ENCODE results near the gene FAXDC2. TPM values are rescaled to one million over a fixed set of nuclear protein-coding genes. Genes with fewer than 3 reads are reported as not detected.
A peak's percentile ranks its signal among the peaks of the same experiment; 100 is the strongest.
"Not testable (repeated sequence)": the region's sequence is repeated elsewhere in the genome, so short reads cannot be mapped to it uniquely, and the experiment has no call there.

Gene FAXDC2
- total RNA-seq, 1 donor from 2014 or later, result 72.7 TPM

DNA sequence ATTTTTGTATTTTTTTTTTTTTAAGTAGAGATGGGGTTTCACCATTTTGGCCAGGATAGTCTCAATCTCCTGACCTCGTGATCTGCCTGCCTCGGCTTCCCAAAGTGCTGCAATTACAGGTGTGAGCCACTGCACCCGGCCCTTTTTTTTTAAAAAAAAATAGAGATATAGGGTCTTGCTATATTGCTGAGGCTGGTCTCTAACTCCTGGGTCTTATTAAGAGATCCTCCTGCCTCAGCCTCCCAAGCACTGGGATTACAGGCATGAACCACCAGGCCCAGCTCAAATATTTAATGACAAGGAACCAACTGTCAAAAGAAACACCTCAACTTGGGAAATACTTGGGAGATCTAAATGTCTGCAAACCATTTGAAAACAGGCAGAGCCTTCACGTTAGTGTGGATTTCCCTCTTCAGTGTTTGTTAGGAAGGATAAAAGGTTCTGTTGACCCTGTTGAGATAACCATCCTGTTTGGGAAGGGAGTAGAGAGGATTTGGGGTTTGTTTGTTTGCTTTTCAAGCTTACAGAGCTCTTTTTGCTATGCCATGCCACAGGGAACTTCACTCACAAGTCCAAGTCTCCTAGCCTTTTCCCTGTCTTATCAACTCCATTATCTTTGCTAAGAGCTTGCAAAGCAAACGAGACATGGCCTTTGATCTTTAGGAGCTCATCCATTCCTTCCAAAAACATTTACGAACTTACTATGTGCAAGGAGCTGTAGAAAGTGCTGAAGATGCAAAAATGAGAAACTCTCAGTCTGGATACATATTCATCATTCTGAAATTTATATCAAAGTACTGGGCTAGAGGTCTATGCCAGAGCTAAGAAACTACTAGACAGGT lies 7.5 kb downstream of the FAXDC2 start:
- Histone ChIP-seq H3K36me3 (peaks cover 19% of the 10 kb centered on the region), H3K27me3 (ENCODE audit: low read depth) (no peaks in the 10 kb centered on the region), H3K4me3 (no peak overlapping the region), H3K27ac (no peak overlapping the region), H3K4me1 (peaks cover 44% of the 10 kb centered on the region), H3K9me3 (no peaks in the 10 kb centered on the region)
- intact Hi-C loops (cut with DNase I), result no loop called here
- ATAC-seq (no peak), DNase-seq (no peak)
- TF ChIP-seq, protein P1, sequence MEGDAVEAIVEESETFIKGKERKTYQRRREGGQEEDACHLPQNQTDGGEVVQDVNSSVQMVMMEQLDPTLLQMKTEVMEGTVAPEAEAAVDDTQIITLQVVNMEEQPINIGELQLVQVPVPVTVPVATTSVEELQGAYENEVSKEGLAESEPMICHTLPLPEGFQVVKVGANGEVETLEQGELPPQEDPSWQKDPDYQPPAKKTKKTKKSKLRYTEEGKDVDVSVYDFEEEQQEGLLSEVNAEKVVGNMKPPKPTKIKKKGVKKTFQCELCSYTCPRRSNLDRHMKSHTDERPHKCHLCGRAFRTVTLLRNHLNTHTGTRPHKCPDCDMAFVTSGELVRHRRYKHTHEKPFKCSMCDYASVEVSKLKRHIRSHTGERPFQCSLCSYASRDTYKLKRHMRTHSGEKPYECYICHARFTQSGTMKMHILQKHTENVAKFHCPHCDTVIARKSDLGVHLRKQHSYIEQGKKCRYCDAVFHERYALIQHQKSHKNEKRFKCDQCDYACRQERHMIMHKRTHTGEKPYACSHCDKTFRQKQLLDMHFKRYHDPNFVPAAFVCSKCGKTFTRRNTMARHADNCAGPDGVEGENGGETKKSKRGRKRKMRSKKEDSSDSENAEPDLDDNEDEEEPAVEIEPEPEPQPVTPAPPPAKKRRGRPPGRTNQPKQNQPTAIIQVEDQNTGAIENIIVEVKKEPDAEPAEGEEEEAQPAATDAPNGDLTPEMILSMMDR (IDR thresholded peaks at IDR 0.05), result no peak

DNA sequence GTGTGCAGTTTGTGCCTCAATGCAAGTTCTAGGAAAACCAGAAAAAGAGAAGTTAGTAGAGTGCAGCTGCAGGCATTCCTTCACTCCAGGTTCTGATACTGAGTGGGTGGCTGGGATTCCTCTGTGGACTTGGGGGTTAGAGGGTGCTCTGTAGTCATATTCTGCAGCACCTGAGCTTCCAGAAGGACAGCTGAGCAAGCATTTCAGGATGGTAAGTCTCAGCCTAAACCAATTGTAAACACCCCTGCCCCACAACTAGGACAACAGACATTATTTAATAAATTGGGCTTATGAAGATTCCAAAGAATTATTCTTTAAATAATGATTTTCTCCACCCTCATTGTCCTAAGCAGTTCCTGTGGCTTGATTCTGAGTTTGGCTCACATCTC lies 9.1 kb downstream of the FAXDC2 start:
- Histone ChIP-seq H3K27me3 (ENCODE audit: low read depth) (no peaks in the 10 kb centered on the region), H3K9me3 (no peaks in the 10 kb centered on the region), H3K4me1 (peaks cover 38% of the 10 kb centered on the region), H3K4me3 (no peak overlapping the region), H3K27ac (no peak overlapping the region), H3K36me3 (peaks cover 36% of the 10 kb centered on the region)
- ATAC-seq (no peak), DNase-seq (no peak)
- TF ChIP-seq, protein P1 (IDR thresholded peaks at IDR 0.05), result no peak
- intact Hi-C loops (cut with DNase I), result no loop called here

DNA sequence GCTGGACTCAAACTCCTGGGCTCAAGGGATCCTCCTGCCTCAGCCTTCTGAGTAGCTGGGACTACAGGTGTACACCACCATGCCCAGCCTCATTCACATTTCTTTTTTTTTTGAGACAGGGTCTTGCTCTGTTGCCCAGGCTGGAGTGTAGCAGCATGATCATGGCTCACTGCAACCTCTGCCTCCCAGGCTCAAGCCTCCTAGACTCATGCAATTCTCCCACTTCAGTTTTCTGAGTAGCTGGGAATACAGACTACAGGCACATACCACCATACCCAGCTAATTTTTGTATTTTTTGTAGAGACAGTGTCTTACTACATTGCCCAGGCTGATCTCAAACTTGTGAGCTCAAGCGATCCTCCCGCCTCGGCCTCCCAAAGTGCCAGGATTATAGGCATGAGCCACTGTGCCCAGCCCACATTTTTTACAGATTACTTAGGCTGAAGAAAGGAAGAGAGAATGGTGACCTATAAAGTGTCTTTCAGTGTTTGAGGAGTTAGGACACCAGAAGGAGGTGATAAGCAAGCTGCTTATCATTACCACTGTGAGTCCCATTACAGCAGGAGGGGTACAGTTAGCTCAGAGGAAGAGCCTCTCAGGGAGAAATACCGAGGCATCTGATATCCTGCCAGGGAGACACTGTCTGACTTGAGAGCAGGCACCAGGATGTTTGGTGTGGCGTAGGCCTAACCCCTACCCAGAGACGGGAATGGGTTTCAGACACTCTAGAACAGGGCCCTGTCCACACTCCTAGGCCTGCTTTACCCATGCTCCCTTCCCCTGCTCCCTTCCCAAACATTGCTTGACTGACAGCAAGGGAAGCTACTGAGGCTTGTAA lies 9.7 kb downstream of the FAXDC2 start:
- H3K4me3 ChIP-seq, result no peak overlapping the region
- no peak overlapping the region for H3K27ac ChIP-seq
- peaks cover 41% of the 10 kb centered on the region for H3K4me1 ChIP-seq
- no peaks in the 10 kb centered on the region for H3K9me3 ChIP-seq
- peaks cover 36% of the 10 kb centered on the region for H3K36me3 ChIP-seq
- ATAC-seq (peak in 1 of 2 donors; percentile 39), DNase-seq (no peak)
- intact Hi-C loops (cut with DNase I), result no loop called here
- TF ChIP-seq, protein P1 (IDR thresholded peaks at IDR 0.05), result no peak
- H3K27me3 ChIP-seq (ENCODE audit: low read depth), result no peaks in the 10 kb centered on the region

DNA sequence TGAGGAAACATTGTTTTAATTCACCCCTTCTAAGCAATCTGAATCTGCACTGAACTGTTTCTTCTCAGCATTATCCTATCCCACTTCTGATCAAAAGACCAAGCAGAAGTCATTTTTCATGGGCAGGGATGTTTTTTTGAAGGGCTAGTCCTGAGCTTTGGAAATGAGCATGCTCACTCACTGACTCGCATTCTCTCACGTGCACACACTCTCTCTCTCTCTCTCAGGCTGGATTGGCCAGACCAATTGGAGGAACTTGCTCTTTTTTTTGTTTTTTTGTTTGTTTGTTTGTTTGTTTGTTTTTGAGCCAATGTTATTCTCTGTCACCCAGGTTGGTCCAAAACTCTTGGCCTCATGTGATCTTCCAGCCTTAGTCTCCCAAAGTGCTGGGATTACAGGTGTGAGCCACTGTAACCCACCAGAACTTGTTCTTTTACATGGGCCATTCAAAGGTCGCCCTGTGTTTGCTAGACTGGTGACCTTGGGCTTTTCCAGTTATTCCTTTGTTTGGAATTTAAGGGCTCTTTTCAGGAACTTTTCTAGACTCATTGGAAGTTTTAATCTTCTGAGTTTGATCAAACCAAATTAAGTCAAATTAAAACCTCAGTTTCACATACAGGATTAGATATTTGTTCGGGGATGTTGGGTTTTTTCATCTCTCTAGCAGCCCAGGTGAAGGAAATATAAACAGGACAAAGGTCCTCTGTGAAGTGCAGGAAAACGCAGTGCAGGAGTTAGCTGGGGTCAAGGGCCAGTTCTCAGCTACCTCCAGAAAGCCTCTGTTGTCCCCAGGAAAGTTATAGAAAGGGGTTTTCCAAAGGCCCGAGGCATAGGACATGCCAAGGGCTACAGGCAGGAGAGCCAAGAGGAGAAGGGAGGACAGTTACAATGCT lies 13.1 kb downstream of the FAXDC2 start:
- peaks cover 41% of the 10 kb centered on the region for H3K36me3 ChIP-seq
- TF ChIP-seq, protein P1 (IDR thresholded peaks at IDR 0.05), result no peak
- intact Hi-C loops (cut with DNase I), result no loop called here
- no peaks in the 10 kb centered on the region for H3K27me3 ChIP-seq (ENCODE audit: low read depth)
- DNase-seq (no peak), ATAC-seq (no peak)
- no peaks in the 10 kb centered on the region for H3K9me3 ChIP-seq
- peaks cover 29% of the 10 kb centered on the region for H3K4me1 ChIP-seq
- H3K27ac ChIP-seq, result no peak overlapping the region
- no peak overlapping the region for H3K4me3 ChIP-seq

DNA sequence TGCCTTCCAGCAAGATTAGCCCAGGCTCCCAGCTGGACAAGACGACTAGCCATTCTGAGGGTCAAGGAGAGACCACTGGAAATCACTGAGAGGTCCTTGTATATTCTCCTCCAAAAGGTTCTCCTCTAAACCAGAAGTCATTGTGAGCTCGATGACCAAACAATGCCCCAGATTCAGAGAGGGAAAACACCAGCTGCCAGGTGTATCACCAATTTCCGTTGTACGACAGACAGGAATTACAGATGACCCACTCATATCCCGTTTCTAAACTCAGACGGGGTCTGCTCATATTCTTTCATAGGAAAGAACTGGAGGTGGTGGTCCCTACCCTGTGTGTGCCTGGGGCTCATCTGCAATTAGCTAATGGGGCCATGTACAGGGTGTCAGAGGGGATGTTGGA lies 14.2 kb downstream of the FAXDC2 start:
- TF ChIP-seq, protein P1 (IDR thresholded peaks at IDR 0.05), result no peak
- Histone ChIP-seq H3K27ac (peak overlapping the region; percentile 36), H3K4me3 (no peak overlapping the region), H3K27me3 (ENCODE audit: low read depth) (no peaks in the 10 kb centered on the region), H3K36me3 (peaks cover 45% of the 10 kb centered on the region), H3K4me1 (peaks cover 25% of the 10 kb centered on the region), H3K9me3 (no peaks in the 10 kb centered on the region)
- no peak for DNase-seq
- intact Hi-C loops (cut with DNase I), result no loop called here
- no peak for ATAC-seq

DNA sequence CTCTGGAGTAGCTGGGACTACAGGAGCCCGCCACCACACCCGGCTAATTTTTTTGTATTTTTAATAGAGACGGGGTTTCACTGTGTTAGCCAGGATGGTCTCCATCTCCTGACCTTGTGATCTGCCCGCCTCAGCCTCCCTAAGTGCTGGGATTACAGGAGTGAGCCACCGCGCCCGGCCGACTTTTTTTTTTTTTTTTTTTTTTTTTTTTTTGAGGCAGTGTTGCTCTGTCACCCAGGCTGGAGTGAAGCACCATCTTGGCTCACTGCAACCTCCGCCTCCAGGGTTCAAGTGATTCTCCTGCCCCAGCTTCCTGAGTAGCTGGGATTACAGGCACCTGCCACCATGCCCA lies 14.7 kb downstream of the FAXDC2 start:
- Histone ChIP-seq H3K36me3 (peaks cover 46% of the 10 kb centered on the region), H3K4me1 (peaks cover 20% of the 10 kb centered on the region), H3K27ac (peak overlapping the region; percentile 36)
- intact Hi-C loops (cut with DNase I); H3K9me3 ChIP-seq; DNase-seq; H3K4me3 ChIP-seq; H3K27me3 ChIP-seq (ENCODE audit: low read depth); ATAC-seq: not testable (repeated sequence)

Data from lower lobe of right lung (tissue), 2 donors.